Measurements from ENCODE around the gene DNPH1.

DNA sequence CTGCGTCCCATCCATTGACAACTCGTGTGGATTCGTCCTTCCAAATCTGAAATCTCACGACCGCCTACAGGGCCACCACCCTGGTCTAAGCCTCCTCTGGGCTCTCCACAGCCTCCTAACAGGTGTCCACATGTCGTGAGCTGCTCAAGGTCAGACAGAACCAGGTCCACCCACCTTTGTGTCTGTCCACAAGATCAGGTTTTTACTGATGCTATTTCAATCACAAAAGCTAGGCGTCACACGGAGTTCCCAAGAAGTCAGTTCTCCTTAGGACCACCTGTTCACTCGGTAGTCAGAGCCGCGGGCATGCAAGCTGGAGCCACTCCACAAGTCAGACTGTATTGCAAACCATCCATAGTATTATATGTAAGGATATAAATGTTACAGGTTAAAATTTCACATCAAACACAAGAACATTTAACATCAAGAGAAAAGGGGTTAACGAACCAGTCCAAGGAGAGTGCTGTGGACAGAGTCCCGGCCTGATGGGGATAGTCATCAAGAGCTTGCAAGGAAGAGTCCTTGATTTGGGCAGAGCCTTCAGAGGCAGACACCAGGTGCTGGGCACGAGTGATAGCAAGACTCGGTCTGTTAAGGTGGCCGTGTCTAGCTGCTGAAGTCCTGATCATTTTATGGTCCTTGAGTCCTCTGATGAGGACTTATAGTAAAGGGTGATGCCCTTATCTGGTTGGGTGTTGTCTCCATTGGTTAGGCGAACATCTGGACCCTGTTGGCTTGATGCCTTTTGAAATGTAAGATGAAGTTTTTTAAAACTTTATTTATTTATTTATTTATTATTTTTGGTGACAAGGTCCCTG, 731 bp upstream of the DNPH1 start:
- TF ChIP-seq CTCF (IDR thresholded peaks at IDR 0.05; ENCODE audit: poor library complexity, severe bottlenecking), result no peak
- TF ChIP-seq EZH2 (IDR thresholded peaks at IDR 0.05; ENCODE audit: borderline replicate concordance, insufficient read depth, low read length, poor library complexity, severe bottlenecking), result no peak

Data from neural cell (in vitro differentiated cells).